NCI-H2107 treated with DMSO at 0.1 percent for 48 hours (cell line): ENCODE results near the gene TTLL9.

ENCODE experiments used
- DNase-seq: peaks from one replicate; lab custom pipeline; 2025; ENCODE audit not compliant: unreplicated experiment; lab: John Stamatoyannopoulos, UW

Gene TTLL9

GRCh38 chr20:31879143-31879987 lies 8.9 kb downstream of the TTLL9 start:
- DNase-seq: peak; percentile 49

GRCh38 chr20:31881945-31882344 lies 11.5 kb downstream of the TTLL9 start:
- DNase-seq: no peak

GRCh38 chr20:31883829-31884228 lies 13.4 kb downstream of the TTLL9 start:
- no peak for DNase-seq

GRCh38 chr20:31890646-31891045 lies 20.2 kb downstream of the TTLL9 start:
- no peak for DNase-seq

GRCh38 chr20:31894980-31895675 lies 24.7 kb downstream of the TTLL9 start:
- no peak for DNase-seq

- no peak for DNase-seq
Measured at GRCh38 chr20:31896049-31896448, 25.6 kb downstream of the TTLL9 start.

- DNase-seq: no peak
Measured at GRCh38 chr20:31897541-31897940, 27.1 kb downstream of the TTLL9 start.

GRCh38 chr20:31901615-31902014 lies 31.2 kb downstream of the TTLL9 start:
- DNase-seq: peak; percentile 14

GRCh38 chr20:31903627-31904386 lies 33.4 kb downstream of the TTLL9 start:
- DNase-seq: no peak

- no peak for DNase-seq
Measured at GRCh38 chr20:31906001-31906400, 35.6 kb downstream of the TTLL9 start.

- no peak for DNase-seq
Measured at GRCh38 chr20:31907046-31907445, 36.6 kb downstream of the TTLL9 start.

GRCh38 chr20:31908016-31908415 lies 37.6 kb downstream of the TTLL9 start:
- no peak for DNase-seq

- no peak for DNase-seq
Measured at GRCh38 chr20:31908424-31908823, 38.0 kb downstream of the TTLL9 start.

GRCh38 chr20:31909253-31910070 lies 39.0 kb downstream of the TTLL9 start:
- no peak for DNase-seq

- no peak for DNase-seq
Measured at GRCh38 chr20:31910071-31910803, 39.8 kb downstream of the TTLL9 start.

- no peak for DNase-seq
Measured at GRCh38 chr20:31913431-31914157, 43.2 kb downstream of the TTLL9 start.

GRCh38 chr20:31914170-31914569 lies 43.7 kb downstream of the TTLL9 start:
- no peak for DNase-seq

- DNase-seq: no peak
Measured at GRCh38 chr20:31915491-31916280, 45.3 kb downstream of the TTLL9 start.

- DNase-seq: no peak
Measured at GRCh38 chr20:31916708-31917107, 46.3 kb downstream of the TTLL9 start.
